A673 (cell line): ENCODE results near the gene MEGF11.

Experiments
- CTCF ChIP-seq: fragments of 300-800, 200-600 bp; sonication (generic); conservative IDR thresholded peaks from 2 replicates; pipeline ENCODE4 v1.5.1; 2017; ENCODE audit warnings: low read depth, mild to moderate bottlenecking, antibody characterized with exemption, low read length, moderate library complexity, mixed read lengths
- EZH2 ChIP-seq: fragments of 200-600 bp; sonication (generic); IDR thresholded peaks from 2 replicates; pipeline ENCODE4 v1.6.1; 2017; ENCODE audit warnings: borderline replicate concordance, low read depth, mild to moderate bottlenecking, mixed read lengths, antibody characterized with exemption, low read length; ENCODE audit not compliant: poor library complexity, severe bottlenecking

DNA sequence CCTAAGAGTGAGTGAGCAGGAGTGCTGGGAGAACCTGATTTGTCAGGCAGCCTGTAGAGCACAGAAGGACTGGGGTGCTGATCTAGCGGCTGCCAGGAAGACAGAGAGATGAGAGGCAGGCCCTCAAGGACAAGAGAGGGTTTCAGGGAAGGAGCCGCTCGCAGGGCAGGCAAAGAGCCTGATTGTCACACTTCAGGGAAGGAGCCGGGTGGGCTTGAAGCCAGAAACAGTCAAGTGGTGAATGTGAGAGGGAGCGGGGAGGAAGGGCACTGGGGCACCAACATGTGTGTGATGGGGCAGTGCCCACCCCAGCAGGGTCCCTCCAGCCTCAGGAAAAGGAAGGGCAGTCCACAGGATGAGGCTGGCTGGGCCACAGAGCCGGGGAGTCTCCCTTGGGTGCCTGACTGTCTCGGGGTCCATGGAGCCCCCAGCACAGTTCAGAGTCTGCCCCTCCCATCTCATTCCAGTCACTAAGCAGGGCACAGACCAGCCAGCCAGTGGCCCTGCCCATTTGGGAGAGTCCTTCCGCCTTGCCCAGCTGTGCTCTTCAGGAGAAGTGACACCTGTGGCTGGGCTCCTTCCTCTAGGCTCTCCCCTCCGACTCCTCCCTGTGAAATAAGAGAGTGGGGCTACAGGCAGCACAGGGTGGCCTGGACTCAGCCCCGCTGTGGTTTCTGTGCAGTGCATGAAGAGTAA is 235.6 kb downstream of the MEGF11 start:
- TF ChIP-seq CTCF (no peak), EZH2 (no peak)
